Naive thymus-derived CD4-positive, alpha-beta T cell (primary cell): ENCODE results near the gene EVPL. TPM values are rescaled to one million over a fixed set of nuclear protein-coding genes. Genes with fewer than 3 reads are reported as not detected.

ENCODE experiments used
- ATAC-seq: fragments of 150-1000 bp; cut with Tn5 transposase; 2 replicates; pipeline ENCODE4 v1.10.0; 2021; ENCODE audit warnings: mild to moderate bottlenecking, moderate library complexity
- CTCF ChIA-PET: fragments of 350-600 bp; sonication (Branson Sonifier 250); formaldehyde crosslinking; loops from one replicate; lab custom pipeline; 2021; ENCODE audit warnings: antibody characterized with exemption; lab: Charles Lee
- POLR2A ChIA-PET: fragments of 350-600 bp; sonication (Branson Sonifier 250); formaldehyde crosslinking; loops from one replicate; lab custom pipeline; 2021; ENCODE audit warnings: antibody characterized with exemption, inconsistent platforms; lab: Charles Lee
- DNase-seq, 9 donors: peaks; one replicate each; pipeline versions ENCODE4 v3.0.0 to v3.0.0-alpha.2; 2020 to 2022; ENCODE audit warnings: mixed read lengths in 1 of 9
- H3K27ac ChIP-seq: one replicate; pipeline ENCODE4 v1.7.0; 2013; ENCODE audit warnings: mild to moderate bottlenecking, low read depth, low read length, moderate library complexity
- H3K27me3 ChIP-seq, 2 donors: one replicate each; pipeline ENCODE4 v1.7.0; 2013; ENCODE audit warnings: low read length in 2 of 2, mild to moderate bottlenecking in 2 of 2, moderate library complexity in 2 of 2; ENCODE audit not compliant: control insufficient read depth in 2 of 2, insufficient read depth in 2 of 2
- H3K36me3 ChIP-seq, 3 experiments: 1 replicate in 2 of 3; 2 replicates in 1 of 3; pipeline ENCODE4 v1.7.0; 2013; ENCODE audit warnings: low read length in 3 of 3, mild to moderate bottlenecking in 3 of 3, moderate library complexity in 1 of 3; ENCODE audit not compliant: insufficient read depth in 3 of 3, control insufficient read depth in 2 of 3
- H3K4me1 ChIP-seq, 2 donors: one replicate each; pipeline ENCODE4 v1.7.0; 2013; ENCODE audit warnings: low read length in 2 of 2, mild to moderate bottlenecking in 2 of 2, moderate library complexity in 1 of 2; ENCODE audit not compliant: control insufficient read depth in 2 of 2, insufficient read depth in 2 of 2
- H3K4me3 ChIP-seq: 2 replicates; pipeline ENCODE4 v1.7.0; 2013; ENCODE audit warnings: mild to moderate bottlenecking, low read length
- H3K9me3 ChIP-seq, 3 experiments: 1 replicate in 2 of 3; 2 replicates in 1 of 3; pipeline ENCODE4 v1.7.0; 2013; ENCODE audit warnings: low read length in 3 of 3; ENCODE audit not compliant: control insufficient read depth in 2 of 3
- H3K27ac Mint-ChIP-seq, 9 donors: one replicate each; pipeline ENCODE4 v1.8.0; 2020 to 2022; ENCODE audit warnings: mixed read lengths in 9 of 9, mild to moderate bottlenecking in 8 of 9, moderate library complexity in 5 of 9, inconsistent platforms in 2 of 9
- H3K27me3 Mint-ChIP-seq, 5 donors: one replicate each; pipeline ENCODE4 v1.8.0; 2021 to 2022; ENCODE audit warnings: mixed read lengths in 5 of 5, mild to moderate bottlenecking in 1 of 5
- H3K36me3 Mint-ChIP-seq, 5 donors: one replicate each; pipeline ENCODE4 v1.8.0; 2020 to 2022; ENCODE audit warnings: mixed read lengths in 5 of 5, mild to moderate bottlenecking in 3 of 5, inconsistent platforms in 1 of 5
- H3K4me1 Mint-ChIP-seq, 7 donors: one replicate each; pipeline ENCODE4 v1.8.0; 2020 to 2022; ENCODE audit warnings: mixed read lengths in 7 of 7, mild to moderate bottlenecking in 3 of 7, inconsistent platforms in 1 of 7
- H3K4me3 Mint-ChIP-seq, 10 donors: one replicate each; pipeline ENCODE4 v1.8.0; 2020 to 2022; ENCODE audit warnings: mild to moderate bottlenecking in 10 of 10, mixed read lengths in 10 of 10, moderate library complexity in 6 of 10, inconsistent platforms in 2 of 10
- H3K9me3 Mint-ChIP-seq, 11 donors: one replicate each; pipeline ENCODE4 v1.8.0; 2020 to 2022; ENCODE audit warnings: mixed read lengths in 11 of 11, mild to moderate bottlenecking in 4 of 11, inconsistent platforms in 1 of 11, moderate library complexity in 1 of 11
- intact Hi-C, 2 donors: fragments of 100-400 bp; cut with micrococcal nuclease; formaldehyde crosslinking; loops; one replicate each; pipeline ENCODE4 v1.15.1; 2023
- polyA plus RNA-seq, 2 donors: library from polyadenylated mRNA; unstranded; fragments of 300-500 nt; fragmentation: Illumina TruSeq; gene quantifications; one replicate each; pipeline ENCODE4 v1.2.3, GENCODE V29; 2021
- total RNA-seq, 6 experiments: library from RNA in 5 of 6; stranded (reverse) in 5 of 6; gene quantifications; 1 replicate in 5 of 6; 2 replicates in 1 of 6; pipeline ENCODE4 v1.2.3 and lab custom pipeline; 2021 to 2026

EVPL gene
- total and polyA plus RNA-seq, 7 experiments from 2014 or later, result 0.07 to 2.7 (median 0.36) TPM; not detected in 1

GRCh38 chr17:76033139-76033538 lies 6.0 kb upstream of the EVPL start:
- Mint-ChIP-seq H3K27me3 (no peaks in the 10 kb centered on the region), H3K27ac (peak overlapping the region in 4 of 9 donors; percentile 56 to 81 (median 73)), H3K36me3 (peaks cover 0 to under 1% (median 0%) of the 10 kb centered on the region in 5 donors), H3K4me3 (no peak overlapping the region), H3K4me1 (peaks cover 9 to 39% (median 32%) of the 10 kb centered on the region in 7 donors), H3K9me3 (no peaks in the 10 kb centered on the region)
- CTCF ChIA-PET, result interaction anchor here (1.5 kb wide), 1 partner anchor 19 kb away, joined by 5 read pairs; no protein-coding TSS in a partner anchor
- POLR2A ChIA-PET, result interaction anchor here (0.7 to 1.3 kb wide), 2 partner anchors 19 to 30 kb away, joined by 3 to 4 read pairs; no protein-coding TSS in a partner anchor
- DNase-seq (no peak), ATAC-seq (no peak)
- Histone ChIP-seq H3K9me3 (no peaks in the 10 kb centered on the region), H3K36me3 (peaks cover under 1 to 7% (median 4%) of the 10 kb centered on the region in 3 experiments), H3K27ac (no peak overlapping the region), H3K4me1 (peaks cover 8 to 23% of the 10 kb centered on the region in 2 donors), H3K27me3 (no peaks in the 10 kb centered on the region), H3K4me3 (no peak overlapping the region)
- intact Hi-C loops, result no loop called here

DNA sequence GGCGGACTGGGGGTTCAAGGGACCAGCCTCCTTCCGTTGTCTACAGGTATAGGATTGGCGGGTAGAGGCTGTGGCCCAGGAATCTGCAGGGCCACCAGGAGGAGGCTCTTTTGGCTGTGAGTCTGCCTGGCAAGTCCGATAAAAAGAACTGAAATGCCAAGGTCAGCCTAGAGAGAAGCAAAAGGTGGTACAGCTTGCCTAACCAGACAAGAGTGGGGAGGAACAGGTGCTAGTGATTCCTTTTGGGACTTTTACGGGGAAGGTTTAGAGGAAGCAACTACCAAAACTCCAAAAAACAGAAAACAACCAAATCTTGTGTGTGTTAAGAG lies 5.6 kb upstream of the EVPL start:
- H3K4me1 Mint-ChIP-seq, result peaks cover 9 to 41% (median 32%) of the 10 kb centered on the region in 7 donors
- ChIA-PET POLR2A (interaction anchor here (0.7 kb wide), 1 partner anchor 19 kb away, joined by 3 read pairs; no protein-coding TSS in a partner anchor), CTCF (interaction anchor here (1.5 kb wide), 1 partner anchor 18 kb away, joined by 5 read pairs; no protein-coding TSS in a partner anchor)
- Histone ChIP-seq H3K4me3 (no peak overlapping the region), H3K27ac (no peak overlapping the region), H3K36me3 (peaks cover 0 to 3% (median 0%) of the 10 kb centered on the region in 3 experiments), H3K27me3 (no peaks in the 10 kb centered on the region), H3K9me3 (no peaks in the 10 kb centered on the region), H3K4me1 (peaks cover 8 to 23% of the 10 kb centered on the region in 2 donors)
- H3K4me3 Mint-ChIP-seq, result no peak overlapping the region
- H3K27ac Mint-ChIP-seq, result peak overlapping the region in 2 of 9 donors; percentile 25 to 56
- intact Hi-C loops, result no loop called here
- H3K27me3 Mint-ChIP-seq, result no peaks in the 10 kb centered on the region
- no peaks in the 10 kb centered on the region for H3K9me3 Mint-ChIP-seq
- no peak for DNase-seq
- no peak for ATAC-seq
- H3K36me3 Mint-ChIP-seq, result no peaks in the 10 kb centered on the region

GRCh38 chr17:76032073-76032779 lies 5.1 kb upstream of the EVPL start:
- Mint-ChIP-seq H3K4me3 (no peak overlapping the region), H3K4me1 (peaks cover 9 to 43% (median 31%) of the 10 kb centered on the region in 7 donors), H3K27me3 (no peaks in the 10 kb centered on the region), H3K27ac (peak overlapping the region in 2 of 9 donors; percentile 25 to 56), H3K9me3 (no peaks in the 10 kb centered on the region), H3K36me3 (no peaks in the 10 kb centered on the region)
- ChIA-PET POLR2A (interaction anchor here (0.6 to 0.7 kb wide), 4 partner anchors 16 to 28 kb away, joined by 3 to 4 read pairs (median 3); no protein-coding TSS in a partner anchor), CTCF (interaction anchor here (1.5 kb wide), 1 partner anchor 18 kb away, joined by 5 read pairs; no protein-coding TSS in a partner anchor)
- H3K4me3 ChIP-seq, result no peak overlapping the region
- ATAC-seq, result no peak
- H3K4me1 ChIP-seq, result peaks cover 8 to 23% of the 10 kb centered on the region in 2 donors
- no peak overlapping the region for H3K27ac ChIP-seq
- no peaks in the 10 kb centered on the region for H3K9me3 ChIP-seq
- intact Hi-C loops, result no loop called here
- no peaks in the 10 kb centered on the region for H3K36me3 ChIP-seq
- H3K27me3 ChIP-seq, result no peaks in the 10 kb centered on the region
- no peak for DNase-seq

DNA sequence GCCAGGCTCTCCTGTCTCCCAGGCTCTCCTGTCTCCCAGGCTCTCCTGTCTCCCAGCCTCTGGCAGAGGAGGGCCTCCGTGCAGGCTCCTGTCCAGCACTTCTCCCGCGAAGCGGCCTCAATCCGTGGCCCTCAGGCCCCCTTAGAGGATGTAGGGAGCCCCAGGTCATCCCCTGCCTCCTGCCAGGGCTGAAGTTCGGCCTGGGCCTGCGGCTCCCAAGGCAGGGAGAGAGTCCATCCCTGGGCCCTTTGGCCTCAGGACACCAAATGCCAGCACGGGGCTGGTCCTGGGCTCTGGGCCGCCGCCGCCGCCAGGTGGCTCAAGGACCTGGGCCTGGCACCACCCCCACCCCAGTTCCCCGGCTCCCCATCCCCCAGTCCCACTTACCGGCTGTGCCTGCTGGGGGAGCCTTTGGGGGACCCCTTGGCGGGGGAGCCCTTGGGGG lies 370 bp downstream of the EVPL start:
- Mint-ChIP-seq H3K4me3 (peak overlapping the region in 1 of 10 donors; percentile 55), H3K9me3 (no peaks in the 10 kb centered on the region), H3K27ac (peak overlapping the region in 4 of 9 donors; percentile 13 to 36 (median 29)), H3K36me3 (no peaks in the 10 kb centered on the region), H3K4me1 (peaks cover 9 to 31% (median 26%) of the 10 kb centered on the region in 7 donors), H3K27me3 (no peaks in the 10 kb centered on the region)
- no peaks in the 10 kb centered on the region for H3K27me3 ChIP-seq
- no peak overlapping the region for H3K4me3 ChIP-seq
- intact Hi-C loops, result no loop called here
- H3K27ac ChIP-seq, result no peak overlapping the region
- ATAC-seq, result no peak
- no peaks in the 10 kb centered on the region for H3K36me3 ChIP-seq
- DNase-seq, result no peak
- ChIA-PET CTCF (no interaction called here), POLR2A (no interaction called here)
- H3K4me1 ChIP-seq, result peaks cover 8 to 23% of the 10 kb centered on the region in 2 donors
- no peaks in the 10 kb centered on the region for H3K9me3 ChIP-seq

- peaks cover 8 to 20% of the 10 kb centered on the region in 2 donors for H3K4me1 ChIP-seq
Observed at GRCh38 chr17:76025294-76025693, 1.8 kb downstream of the EVPL start.

DNA sequence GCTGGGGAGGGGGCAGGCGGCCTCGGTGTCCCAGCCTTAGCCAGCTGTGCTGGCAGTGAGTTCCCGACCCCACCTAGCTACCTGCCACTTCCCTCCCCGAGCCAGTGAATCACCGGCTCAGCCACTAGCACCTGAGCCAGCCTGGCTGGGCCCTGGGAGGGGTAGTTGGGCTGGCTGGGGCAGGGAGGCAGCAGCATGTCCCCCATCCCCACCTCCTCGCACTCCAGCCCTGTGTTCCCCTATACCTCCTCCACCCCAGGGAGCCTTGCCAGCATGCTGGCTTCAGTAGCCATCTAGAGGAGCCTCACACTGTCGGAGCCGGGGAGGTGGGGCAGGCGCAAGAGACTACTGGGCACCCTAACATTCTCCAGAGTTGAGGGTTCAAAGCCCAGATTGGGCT lies 2.8 kb downstream of the EVPL start:
- H3K9me3 ChIP-seq, result no peaks in the 10 kb centered on the region
- DNase-seq, result no peak
- ATAC-seq, result no peak
- Mint-ChIP-seq H3K27ac (peak overlapping the region in 3 of 9 donors; percentile 36 to 64 (median 51)), H3K36me3 (no peaks in the 10 kb centered on the region), H3K27me3 (peaks cover 0 to 3% (median 0%) of the 10 kb centered on the region in 5 donors), H3K4me1 (peaks cover 3 to 23% (median 15%) of the 10 kb centered on the region in 7 donors), H3K4me3 (no peak overlapping the region), H3K9me3 (no peaks in the 10 kb centered on the region)
- no peaks in the 10 kb centered on the region for H3K36me3 ChIP-seq
- no peaks in the 10 kb centered on the region for H3K27me3 ChIP-seq
- ChIA-PET POLR2A (no interaction called here), CTCF (no interaction called here)
- H3K4me3 ChIP-seq, result no peak overlapping the region
- no peak overlapping the region for H3K27ac ChIP-seq
- peaks cover 2 to 12% of the 10 kb centered on the region in 2 donors for H3K4me1 ChIP-seq
- intact Hi-C loops, result no loop called here

More at GRCh38 chr17:76025294-76025693, 1.8 kb downstream of the EVPL start:
- CTCF ChIA-PET, result interaction anchor here (0.9 to 1.3 kb wide), 2 partner anchors 10 to 11 kb away, joined by 5 read pairs; no protein-coding TSS in a partner anchor
- peak overlapping the region in 3 of 9 donors; percentile 51 to 67 (median 64) for H3K27ac Mint-ChIP-seq
- no peaks in the 10 kb centered on the region for H3K36me3 Mint-ChIP-seq
- no peak for ATAC-seq
- Histone ChIP-seq H3K27me3 (no peaks in the 10 kb centered on the region), H3K27ac (no peak overlapping the region), H3K4me3 (no peak overlapping the region), H3K36me3 (no peaks in the 10 kb centered on the region), H3K9me3 (no peaks in the 10 kb centered on the region)
- no peak overlapping the region for H3K4me3 Mint-ChIP-seq
- no peaks in the 10 kb centered on the region for H3K27me3 Mint-ChIP-seq
- DNase-seq, result no peak
- H3K9me3 Mint-ChIP-seq, result no peaks in the 10 kb centered on the region
- POLR2A ChIA-PET, result no interaction called here
- H3K4me1 Mint-ChIP-seq, result peaks cover 9 to 31% (median 22%) of the 10 kb centered on the region in 7 donors
- intact Hi-C loops, result no loop called here
